IPS DF 4.7 (cell line): ENCODE measurements around the gene RALGAPB.
"Not testable (repeated sequence)": the region's sequence is repeated elsewhere in the genome, so short reads cannot be mapped to it uniquely, and the experiment has no call there.

Experiments
- DNase-seq: peaks from one replicate; pipeline ENCODE4 v3.0.0-alpha.2; 2013; ENCODE audit warnings: low spot score; ENCODE audit errors: extremely low read depth

The RALGAPB gene

DNA sequence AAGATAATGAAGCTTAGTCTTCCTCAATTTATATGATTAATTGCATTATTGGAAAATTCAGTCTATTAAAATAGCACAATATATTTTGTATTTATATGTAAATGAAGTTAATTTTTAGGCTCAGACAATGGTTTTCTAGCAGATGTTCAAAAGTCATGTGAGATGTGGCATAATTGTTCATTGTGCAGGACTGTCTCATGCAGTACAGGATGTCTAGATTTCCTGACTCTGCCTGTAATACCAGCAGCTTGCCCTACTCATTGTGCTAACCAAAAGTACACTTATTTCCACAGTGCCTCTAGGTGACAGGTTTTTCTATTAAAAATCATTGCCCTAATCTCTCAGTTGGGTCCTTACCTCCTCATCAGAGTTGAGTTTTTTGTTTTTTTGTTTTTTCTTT, 12.4 kb downstream of the RALGAPB start:
- no peak for DNase-seq

DNA sequence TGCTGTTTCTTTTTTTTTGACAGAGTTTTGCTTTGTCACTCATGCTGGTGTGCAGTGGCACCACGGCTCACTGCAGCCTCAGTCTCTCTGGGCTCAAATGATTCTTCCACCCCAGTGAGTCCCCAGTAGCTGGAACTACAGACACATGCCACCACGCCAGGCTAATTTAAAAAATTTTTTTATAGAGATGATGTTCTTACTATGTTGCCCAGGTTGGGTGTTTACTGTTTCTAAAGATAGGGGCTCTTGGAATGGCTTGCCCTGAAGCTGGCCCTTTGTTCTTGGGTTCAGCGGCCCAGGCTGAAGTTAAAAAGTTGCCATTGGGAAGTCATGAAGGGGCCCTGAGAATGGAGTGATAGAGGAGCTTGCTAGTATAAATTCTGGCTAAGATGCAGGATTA, 16.5 kb downstream of the RALGAPB start:
- DNase-seq, result no peak

DNA sequence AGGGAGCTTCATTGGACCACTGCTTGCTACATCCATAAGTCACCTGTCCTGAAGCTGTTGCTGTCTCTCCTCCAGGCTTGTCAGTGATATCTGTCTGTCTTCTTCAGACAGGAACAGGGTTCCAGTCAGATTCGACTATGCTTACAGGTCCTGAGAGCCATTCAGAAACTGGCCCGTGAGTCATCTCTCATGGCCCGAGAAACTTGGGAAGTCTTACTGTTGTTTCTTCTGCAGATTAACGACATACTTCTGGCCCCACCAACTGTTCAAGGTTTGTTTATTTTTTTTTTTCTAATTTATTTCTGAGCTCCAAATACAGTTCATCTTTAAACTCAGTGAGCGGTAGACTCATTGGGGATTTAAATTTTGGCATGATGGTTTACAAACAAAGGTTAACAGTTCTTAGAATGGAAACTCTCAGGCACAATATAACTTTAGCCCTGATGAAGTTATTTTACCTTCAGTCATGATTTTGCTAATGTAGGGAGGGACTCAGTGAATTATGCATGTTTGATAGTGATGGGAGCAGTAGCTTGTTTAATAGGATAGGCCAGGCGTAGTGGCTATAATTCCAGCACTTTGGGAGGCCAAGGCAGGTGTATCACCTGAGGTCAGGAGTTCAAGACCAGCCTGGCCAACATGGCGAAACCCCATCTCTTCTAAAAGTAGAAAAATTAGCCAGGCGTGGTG, 24.7 kb downstream of the RALGAPB start:
- no peak for DNase-seq

DNA sequence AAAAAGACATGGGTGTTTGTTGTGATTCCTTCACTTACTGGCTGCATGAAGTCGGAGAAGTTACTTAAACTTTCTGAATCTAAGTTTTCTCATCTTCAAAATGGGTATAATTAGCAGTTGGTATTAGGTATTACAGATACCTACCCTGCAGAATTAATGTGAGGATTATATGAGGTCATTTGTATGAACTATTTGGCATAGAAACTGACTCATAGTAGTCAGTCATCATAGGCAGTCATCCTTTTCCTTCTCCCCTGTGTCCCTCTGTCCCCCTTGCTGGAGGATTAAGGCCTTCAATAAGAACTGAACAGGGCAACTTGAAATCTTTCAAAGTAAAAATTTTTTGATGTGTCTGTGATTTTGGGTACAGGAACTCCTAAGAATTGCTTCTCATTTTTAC, 26.3 kb downstream of the RALGAPB start:
- DNase-seq, result no peak

DNA sequence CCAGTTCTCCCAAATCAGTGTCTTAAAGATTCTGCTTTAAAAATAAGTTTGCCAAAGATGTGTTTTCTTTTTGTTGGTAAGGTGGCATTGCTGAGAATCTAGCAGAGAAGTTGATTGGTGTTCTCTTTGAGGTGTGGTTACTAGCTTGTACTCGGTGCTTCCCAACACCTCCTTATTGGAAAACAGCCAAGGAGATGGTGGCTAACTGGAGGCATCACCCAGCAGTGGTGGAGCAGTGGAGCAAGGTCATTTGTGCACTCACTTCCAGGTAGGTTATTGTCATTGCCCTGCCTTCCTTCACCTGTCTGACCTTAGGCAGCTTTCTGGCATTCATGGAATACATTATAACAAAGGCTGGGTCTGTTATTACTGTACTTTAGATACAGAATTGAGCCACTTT, 26.7 kb downstream of the RALGAPB start:
- no peak for DNase-seq

DNA sequence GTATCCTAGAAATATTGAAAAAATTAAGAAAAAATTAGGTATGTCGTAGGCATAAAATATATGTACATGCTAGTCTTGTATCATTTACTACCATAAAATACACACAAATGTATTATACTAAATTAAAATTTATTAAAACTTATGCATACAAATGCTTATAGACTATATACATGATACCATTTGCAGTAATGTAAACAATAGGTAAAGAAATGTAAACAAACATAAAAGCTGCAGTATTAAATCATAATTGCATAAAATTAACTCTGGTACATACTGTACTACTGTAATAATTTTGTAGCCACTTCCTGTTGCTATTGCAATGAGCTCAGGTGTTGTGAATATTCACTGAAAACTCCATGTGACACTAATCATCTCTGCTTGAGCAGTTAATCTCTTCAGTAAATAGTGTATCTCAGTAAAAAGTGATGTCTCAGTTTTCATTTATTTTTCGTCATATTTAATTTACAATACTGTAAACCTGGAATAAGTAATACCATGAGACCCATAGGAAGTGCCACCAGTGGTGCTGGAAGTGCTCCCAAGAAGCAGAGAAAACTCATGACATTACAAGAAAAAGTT, 29.3 kb downstream of the RALGAPB start:
- no peak for DNase-seq

GRCh38 chr20:38504368-38505090, 31.9 kb downstream of the RALGAPB start:
- no peak for DNase-seq

- no peak for DNase-seq
Observed at GRCh38 chr20:38505091-38505455, 32.4 kb downstream of the RALGAPB start.

DNA sequence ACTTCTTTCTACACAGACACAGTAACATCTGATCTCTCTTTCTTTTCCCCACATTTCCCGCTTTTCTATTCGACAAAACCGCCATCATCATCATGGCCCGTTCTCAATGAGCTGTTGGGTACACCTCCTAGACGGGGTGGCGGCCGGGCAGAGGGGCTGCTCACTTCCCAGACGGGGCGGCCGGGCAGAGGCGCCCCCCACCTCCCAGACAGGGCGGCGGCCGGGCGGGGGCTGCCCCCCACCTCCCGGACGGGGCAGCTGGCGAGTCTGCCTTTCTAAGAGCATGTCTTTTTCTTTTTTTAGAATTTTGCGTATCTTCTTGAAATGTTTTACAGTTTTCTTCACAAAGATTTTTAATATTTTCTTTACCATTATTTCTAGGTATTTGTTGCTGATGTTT, 39.1 kb downstream of the RALGAPB start:
- not testable (repeated sequence) for DNase-seq

DNA sequence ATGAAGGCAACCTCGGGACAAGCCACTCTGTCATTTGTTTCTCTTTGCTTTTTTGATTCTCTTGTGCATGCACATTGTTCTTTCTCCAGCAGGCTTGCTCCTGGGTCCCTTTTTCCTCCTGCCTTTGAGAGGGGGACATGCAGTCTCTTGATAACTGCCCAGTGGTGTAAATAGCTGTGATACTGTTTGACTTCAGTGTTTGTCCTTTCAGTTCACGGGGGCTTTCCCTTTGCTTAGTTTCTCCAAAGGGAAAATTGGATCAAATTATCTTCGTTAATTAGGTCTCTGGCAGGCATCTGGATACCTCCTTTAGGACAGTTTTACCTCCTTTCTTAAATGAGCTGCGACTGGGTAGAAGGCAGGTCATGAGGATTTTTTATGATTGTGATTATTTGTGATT, 41.5 kb downstream of the RALGAPB start:
- no peak for DNase-seq

- DNase-seq, result no peak
Observed at GRCh38 chr20:38514947-38515346, 42.3 kb downstream of the RALGAPB start.

- no peak for DNase-seq
Observed at GRCh38 chr20:38515631-38516030, 43.0 kb downstream of the RALGAPB start.

GRCh38 chr20:38519426-38519825, 46.8 kb downstream of the RALGAPB start:
- no peak for DNase-seq

DNA sequence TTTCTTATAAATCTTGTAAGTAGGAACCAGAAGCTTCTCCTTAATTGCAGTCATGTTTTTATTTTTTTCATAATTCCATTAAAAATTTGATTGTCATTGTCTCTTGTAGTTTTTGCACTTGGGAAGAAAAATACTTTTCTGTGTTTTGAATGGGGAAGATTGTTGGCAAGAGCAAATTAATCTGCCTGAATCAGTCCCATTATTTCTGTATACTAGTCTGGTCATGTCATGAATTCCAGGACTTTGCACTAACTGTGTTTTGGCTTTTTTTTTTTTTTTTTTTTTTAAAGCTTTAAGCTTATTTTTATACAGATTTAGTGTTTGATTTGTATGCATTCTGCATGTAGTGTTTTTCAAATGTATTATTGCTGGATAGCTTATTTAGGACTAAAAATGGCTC, 47.6 kb downstream of the RALGAPB start:
- no peak for DNase-seq

DNA sequence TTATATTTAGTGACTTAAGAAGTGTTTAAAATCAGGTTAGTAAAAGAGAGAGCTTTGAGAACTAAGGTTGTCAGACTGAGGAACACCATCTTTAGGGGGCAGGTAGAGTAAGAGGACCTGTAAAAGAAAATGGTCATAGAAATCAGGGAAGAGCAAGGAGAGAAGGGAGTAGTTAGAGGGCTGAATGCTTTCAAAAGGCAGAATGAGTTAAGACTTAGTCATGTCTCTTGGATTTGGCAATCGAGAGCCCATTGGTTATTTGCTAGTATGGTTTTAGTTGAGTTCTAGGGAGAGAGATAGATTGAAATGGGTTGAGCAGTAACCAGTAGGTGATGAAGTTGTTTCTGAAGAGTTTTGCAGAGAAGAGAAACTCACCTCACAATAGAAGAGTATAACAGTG, 51.1 kb downstream of the RALGAPB start:
- DNase-seq, result no peak

- no peak for DNase-seq
Observed at GRCh38 chr20:38528167-38528566, 55.5 kb downstream of the RALGAPB start.

DNA sequence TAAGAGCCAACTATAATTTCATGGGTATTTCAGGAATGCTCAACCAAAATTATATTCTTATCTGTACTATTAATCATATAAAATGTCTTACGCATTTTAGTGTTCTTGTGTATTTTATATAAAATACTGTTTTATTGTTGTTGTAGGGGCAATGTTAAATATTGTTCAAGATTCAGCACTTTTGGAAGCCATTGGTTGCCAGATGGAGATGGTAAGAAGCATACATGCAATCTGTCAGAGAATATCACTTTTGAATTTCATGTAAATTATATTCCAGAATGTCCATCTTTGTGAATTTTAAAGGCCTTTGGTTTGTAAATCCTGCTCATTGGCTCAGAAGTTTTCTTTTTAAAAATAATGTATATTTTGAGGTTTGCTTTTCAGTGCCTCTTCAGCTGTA, 58.4 kb downstream of the RALGAPB start:
- DNase-seq, result no peak

GRCh38 chr20:38534756-38535155, 62.1 kb downstream of the RALGAPB start:
- DNase-seq, result no peak

DNA sequence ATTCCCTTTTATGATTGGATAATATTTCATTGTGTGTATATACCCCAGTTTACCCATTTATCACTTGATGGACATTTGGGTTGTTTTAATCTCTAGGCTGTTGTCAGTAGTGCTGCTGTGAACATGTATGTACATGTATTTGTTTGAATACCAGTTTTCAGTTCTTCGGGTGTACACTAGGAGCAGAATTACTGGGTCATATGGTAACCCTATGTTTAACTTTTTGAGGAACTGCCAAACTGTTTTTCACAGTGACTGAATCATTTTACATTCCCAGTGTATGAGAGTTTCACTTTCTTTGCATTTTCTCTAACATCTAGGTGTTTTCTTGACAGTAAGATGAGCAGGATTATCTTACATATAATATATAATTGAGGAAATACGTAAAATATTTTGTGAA, 63.7 kb downstream of the RALGAPB start:
- no peak for DNase-seq

DNA sequence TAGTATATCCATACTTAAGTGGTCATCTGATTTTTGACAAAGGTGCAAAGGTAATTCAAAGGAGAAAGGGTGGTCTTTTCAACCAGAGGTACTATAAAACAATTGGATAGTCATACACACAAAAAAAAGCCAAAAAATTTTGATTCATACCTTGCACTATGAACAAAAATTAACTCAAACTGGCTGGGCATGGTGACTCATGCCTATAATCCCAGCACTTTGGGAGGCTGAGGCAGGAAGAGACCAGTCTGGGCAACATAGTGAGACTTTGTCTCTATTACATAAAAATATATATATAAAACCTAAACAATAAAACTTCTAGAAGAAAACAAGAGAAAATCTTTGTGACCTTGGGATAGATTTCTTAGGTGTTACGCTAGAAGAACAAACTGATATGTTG, 64.5 kb downstream of the RALGAPB start:
- DNase-seq, result no peak

DNA sequence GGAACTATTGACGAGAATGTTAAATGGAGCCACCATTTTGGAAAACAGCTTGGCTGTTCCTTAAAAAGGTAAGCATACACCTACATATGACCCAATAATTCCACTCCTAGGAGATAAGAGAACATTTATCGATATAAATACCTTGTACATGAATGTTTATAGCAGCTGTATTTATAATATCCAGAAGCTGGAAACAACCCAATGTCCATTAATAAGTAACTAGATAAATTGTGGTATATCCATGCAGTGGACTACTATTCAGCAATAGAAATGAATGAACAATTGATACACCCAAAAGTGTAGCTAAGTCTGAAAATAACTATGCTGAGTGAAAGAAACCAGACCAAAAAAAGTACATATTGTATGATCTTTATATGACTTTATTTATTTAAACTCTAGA, 66.1 kb downstream of the RALGAPB start:
- no peak for DNase-seq

DNA sequence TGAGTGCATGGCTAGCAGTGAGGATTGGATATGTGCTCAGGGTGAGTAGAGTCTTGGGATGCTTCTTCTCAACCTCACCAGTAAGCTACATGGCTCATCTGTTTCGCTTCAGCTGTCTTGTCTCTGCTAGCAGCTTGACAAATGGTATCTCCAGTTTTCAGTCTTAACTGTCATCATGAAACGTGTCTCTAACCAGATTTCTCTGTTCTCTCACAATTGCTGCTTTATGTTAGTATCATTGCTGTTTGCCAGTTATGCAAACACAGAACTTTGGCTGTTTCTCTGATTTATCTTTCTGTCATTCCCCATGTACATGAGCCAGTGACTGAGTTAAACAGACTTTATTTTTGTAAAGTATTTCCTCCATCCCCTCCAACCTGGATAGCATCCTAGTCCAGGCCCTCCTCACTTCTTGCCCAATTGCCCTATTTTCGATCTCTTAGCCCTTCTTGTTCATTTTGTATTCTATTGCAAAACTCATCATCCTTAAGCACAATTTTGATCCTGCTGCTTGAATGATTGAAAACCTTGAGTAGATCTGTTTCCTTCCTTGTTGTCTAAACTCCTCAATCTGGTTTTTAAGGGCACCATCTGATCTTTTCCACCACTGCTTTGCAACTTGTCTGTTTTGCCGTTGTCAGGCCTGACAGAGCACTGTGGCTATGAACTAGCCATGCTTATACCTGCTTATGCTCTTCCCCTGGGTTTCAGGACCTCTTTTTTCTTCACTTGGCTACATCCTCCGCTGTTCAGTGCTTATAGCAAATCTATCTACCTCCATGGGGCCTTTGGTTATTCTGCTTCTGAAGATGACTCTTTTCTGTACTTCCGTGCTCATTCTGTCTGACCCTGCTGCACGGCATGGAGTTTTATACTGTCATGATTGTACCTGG, 70.6 kb downstream of the RALGAPB start:
- no peak for DNase-seq
